Kidney (tissue), 14 donors: ENCODE data around the gene SLC25A13. TPM values are rescaled to one million over a fixed set of nuclear protein-coding genes. Genes with fewer than 3 reads are reported as not detected.

Experiments used
- DNase-seq, 5 donors: peaks; one replicate each; pipeline ENCODE4 v3.0.0-alpha.2; 2013 to 2020
- FAIRE-seq: peaks from 2 replicates; lab custom pipeline; 2012; peaks lifted over from hg19 to GRCh38; lab: Jason Lieb, UNC
- H3K27ac ChIP-seq, 2 donors: one replicate each; pipeline ENCODE4 v1.7.0; 2013; ENCODE audit warnings: low read depth in 2 of 2, low read length in 2 of 2, inconsistent platforms in 1 of 2
- H3K27me3 ChIP-seq: one replicate; pipeline ENCODE4 v1.7.1; 2013; ENCODE audit warnings: low read length, inconsistent platforms; ENCODE audit not compliant: control insufficient read depth, insufficient read depth
- H3K36me3 ChIP-seq, 3 donors: one replicate each; pipeline versions ENCODE4 v1.7.0 to v1.7.1; 2013; ENCODE audit warnings: low read length in 3 of 3, control low read depth in 1 of 3, inconsistent platforms in 1 of 3; ENCODE audit not compliant: insufficient read depth in 3 of 3, control insufficient read depth in 2 of 3
- H3K4me1 ChIP-seq, 3 donors: one replicate each; pipeline versions ENCODE4 v1.7.0 to v1.7.1; 2013; ENCODE audit warnings: low read length in 3 of 3, inconsistent platforms in 1 of 3, low read depth in 1 of 3; ENCODE audit not compliant: control insufficient read depth in 2 of 3, insufficient read depth in 2 of 3
- H3K4me3 ChIP-seq, 3 donors: one replicate each; pipeline versions ENCODE4 v1.7.0 to v1.8.1; 2013; ENCODE audit warnings: low read length in 3 of 3, control low read depth in 1 of 3, inconsistent platforms in 1 of 3
- H3K9ac ChIP-seq, 3 donors: one replicate each; pipeline versions ENCODE4 v1.7.0 to v1.7.1; 2013; ENCODE audit warnings: low read length in 3 of 3, control low read depth in 1 of 3, inconsistent platforms in 1 of 3
- H3K9me3 ChIP-seq, 3 donors: one replicate each; pipeline versions ENCODE4 v1.7.0 to v1.7.1; 2013; ENCODE audit warnings: low read length in 3 of 3, control low read depth in 1 of 3, inconsistent platforms in 1 of 3; ENCODE audit not compliant: control insufficient read depth in 2 of 3, insufficient read depth in 1 of 3
- CTCF ChIP-seq: IDR thresholded peaks from 3 replicates; pipeline ENCODE4 v1.5.1; 2012; ENCODE audit warnings: mild to moderate bottlenecking, moderate library complexity, borderline replicate concordance; ENCODE audit not compliant: insufficient read depth; ENCODE audit errors: extremely low read depth
- intact Hi-C: fragments of 100-400 bp; cut with DNase I; formaldehyde crosslinking; loops from one replicate; pipeline ENCODE4 v1.11.1; 2022
- polyA plus RNA-seq: library from polyadenylated mRNA; stranded (reverse); fragments of 350-450 nt; fragmentation: Illumina TruSeq; extraction: RNeasy Lipid Tissue Mini Kit (QIAGEN cat#74804); gene quantifications from one replicate; pipeline ENCODE4 v1.2.3, GENCODE V29; 2014; ENCODE audit warnings: low read depth, low replicate concordance; ENCODE audit not compliant: insufficient read depth
- total RNA-seq: library from RNA; stranded (reverse); fragmentation: NEBNext Ultra II Directional; extraction: Animal tissue kit (Norgen Biotek cat#: 25700); gene quantifications from one replicate; pipeline ENCODE4 v1.2.1, GENCODE V29; 2021
- donor health status: control.
- donor health status: control.
- donor health status: control.
- donor health status: control.
- donor health status: control.
- donor health status: DM: yes; HTN: yes; CAD: no.
- donor health status: Normal renal cell carcinoma (clear cell type).

SLC25A13 gene
- total and polyA plus RNA-seq, 2 donors from 2014 or later: 23.9 to 32.1 TPM

GRCh38 chr7:96253964-96254363 lies 67.9 kb downstream of the SLC25A13 start:
- Histone ChIP-seq H3K27ac (no peak overlapping the region), H3K27me3 (no peaks in the 10 kb centered on the region), H3K9me3 (no peaks in the 10 kb centered on the region), H3K9ac (no peak overlapping the region), H3K36me3 (no peaks in the 10 kb centered on the region), H3K4me3 (no peak overlapping the region), H3K4me1 (no peaks in the 10 kb centered on the region)
- DNase-seq (no peak), FAIRE-seq (no peak)
- intact Hi-C loops: no loop called here
- TF ChIP-seq CTCF: no peak

- TF ChIP-seq CTCF: no peak
- FAIRE-seq: no peak
- intact Hi-C loops: no loop called here
Measured at GRCh38 chr7:96253441-96253840, 68.5 kb downstream of the SLC25A13 start.

GRCh38 chr7:96250776-96251361 lies 71.0 kb downstream of the SLC25A13 start:
- TF ChIP-seq CTCF: no peak
- intact Hi-C loops: no loop called here
- Histone ChIP-seq H3K27ac (no peak overlapping the region), H3K4me3 (no peak overlapping the region), H3K9ac (no peak overlapping the region), H3K4me1 (no peaks in the 10 kb centered on the region), H3K27me3 (no peaks in the 10 kb centered on the region), H3K36me3 (no peaks in the 10 kb centered on the region), H3K9me3 (no peaks in the 10 kb centered on the region)
- FAIRE-seq (no peak), DNase-seq (no peak)

More at GRCh38 chr7:96253441-96253840, 68.5 kb downstream of the SLC25A13 start:
- no peaks in the 10 kb centered on the region for H3K36me3 ChIP-seq
- H3K4me1 ChIP-seq: no peaks in the 10 kb centered on the region
- DNase-seq: no peak
- no peak overlapping the region for H3K9ac ChIP-seq
- no peak overlapping the region for H3K4me3 ChIP-seq
- H3K9me3 ChIP-seq: no peaks in the 10 kb centered on the region
- H3K27me3 ChIP-seq: no peaks in the 10 kb centered on the region
- H3K27ac ChIP-seq: no peak overlapping the region

- H3K4me1 ChIP-seq: no peaks in the 10 kb centered on the region
- H3K9ac ChIP-seq: no peak overlapping the region
- FAIRE-seq: no peak
- no peak for TF ChIP-seq CTCF
- H3K9me3 ChIP-seq: no peaks in the 10 kb centered on the region
- no peak for DNase-seq
- no peak overlapping the region for H3K27ac ChIP-seq
- no peaks in the 10 kb centered on the region for H3K27me3 ChIP-seq
- H3K36me3 ChIP-seq: no peaks in the 10 kb centered on the region
- intact Hi-C loops: no loop called here
- H3K4me3 ChIP-seq: no peak overlapping the region
Measured at GRCh38 chr7:96248405-96248804, 73.5 kb downstream of the SLC25A13 start.
